K562 (cell line): ENCODE results near the gene IGDCC3. TPM values are rescaled to one million over a fixed set of nuclear protein-coding genes. Genes with fewer than 3 reads are reported as not detected.

Source experiments
- ATAC-seq: fragments of 200-7000 bp; cut with Tn5 transposase; 3 replicates; pipeline ENCODE4 v1.9.1; 2020; ENCODE audit warnings: moderate library complexity
- BruUV-seq: library from RNA; stranded (reverse); fragments of 400-500 nt; replicated peaks from 2 replicates; lab custom pipeline; 2021; lab: Mats Ljungman, UMichigan
- CTCF ChIA-PET: fragments of 300-600 bp; formaldehyde crosslinking; extraction: SDS; loops from one replicate; lab custom pipeline; 2021; ENCODE audit warnings: low intra/inter-chr PET ratio; lab: Yijun Ruan, JAX
- POLR2A ChIA-PET: fragments of 300-600, 350-650 bp; sonication (Branson Sonifier 250); formaldehyde crosslinking; extraction: SDS; loops from one replicate; lab custom pipeline; 2021; ENCODE audit warnings: antibody characterized with exemption, inconsistent platforms; lab: Yijun Ruan, JAX
- DNase-seq, 4 experiments: peaks; one replicate each; pipeline versions ENCODE4 v3.0.0 to v3.0.0-alpha.2; 2011 to 2018; ENCODE audit warnings: low spot score in 3 of 4, mixed read lengths in 3 of 4; ENCODE audit errors: extremely low read depth in 1 of 4
- FAIRE-seq: peaks from 2 replicates; lab custom pipeline; 2011; peaks lifted over from hg19 to GRCh38; lab: Jason Lieb, UNC
- H2AFZ ChIP-seq: 2 replicates; pipeline ENCODE4 v1.6.0; 2011; ENCODE audit warnings: low read depth, low read length, control low read depth, inconsistent platforms
- H3K27ac ChIP-seq: fragments of 200-600 bp; 3 replicates; pipeline ENCODE4 v1.8.0; 2011; ENCODE audit warnings: low read depth, mild to moderate bottlenecking, control low read depth, inconsistent platforms, low read length, moderate library complexity, mixed read lengths; ENCODE audit errors: extremely low read depth
- H3K27me3 ChIP-seq, 2 experiments: fragments of 300-600 bp in 1 of 2; 2 replicates in 1 of 2; 3 replicates in 1 of 2; pipeline versions ENCODE4 v1.6.0 to v1.8.0; 2011; ENCODE audit warnings: inconsistent platforms in 2 of 2, low read length in 2 of 2, mild to moderate bottlenecking in 1 of 2, mixed read lengths in 1 of 2, moderate library complexity in 1 of 2; ENCODE audit not compliant: control insufficient read depth in 2 of 2, insufficient read depth in 2 of 2
- H3K36me3 ChIP-seq: fragments of 300-600 bp; 3 replicates; pipeline ENCODE4 v1.8.0; 2011; ENCODE audit warnings: mild to moderate bottlenecking, low read length, inconsistent platforms; ENCODE audit not compliant: control insufficient read depth, insufficient read depth
- H3K4me1 ChIP-seq, 2 experiments: fragments of 200-600 bp in 1 of 2; replicated peaks in 1 of 2; 2 replicates in 1 of 2; 3 replicates in 1 of 2; pipeline versions ENCODE4 v1.5.1 to v1.8.0; 2011; ENCODE audit warnings: inconsistent platforms in 2 of 2, low read length in 2 of 2, mild to moderate bottlenecking in 1 of 2, mixed read lengths in 1 of 2, moderate library complexity in 1 of 2; ENCODE audit not compliant: control insufficient read depth in 2 of 2, insufficient read depth in 2 of 2
- H3K4me2 ChIP-seq: 2 replicates; pipeline ENCODE4 v1.6.1; 2011; ENCODE audit warnings: low read length, control low read depth, inconsistent platforms, mixed read lengths; ENCODE audit not compliant: insufficient read depth
- H3K4me3 ChIP-seq: fragments of 200-600 bp; sonication (generic), shearing (Covaris generic); 2 replicates; pipeline ENCODE4 v1.5.1; 2016; ENCODE audit warnings: control low read depth, inconsistent platforms
- H3K79me2 ChIP-seq: fragments of 200-600 bp; 3 replicates; pipeline ENCODE4 v1.8.0; 2011; ENCODE audit warnings: low read length, inconsistent platforms; ENCODE audit not compliant: control insufficient read depth, insufficient read depth
- H3K9ac ChIP-seq, 2 experiments: 2 replicates each; pipeline versions ENCODE4 v1.6.0 to v1.6.1; 2011; ENCODE audit warnings: low read depth in 2 of 2, low read length in 2 of 2, control low read depth in 1 of 2, inconsistent platforms in 1 of 2, mild to moderate bottlenecking in 1 of 2, mixed read lengths in 1 of 2; ENCODE audit not compliant: insufficient read depth in 1 of 2
- H3K9me1 ChIP-seq: one replicate; pipeline ENCODE4 v1.6.0; 2011; ENCODE audit warnings: inconsistent platforms, mild to moderate bottlenecking, low read length, moderate library complexity; ENCODE audit not compliant: control insufficient read depth, insufficient read depth
- H3K9me3 ChIP-seq: replicated peaks from 2 replicates; pipeline ENCODE4 v1.5.1; 2011; ENCODE audit warnings: low read depth, low read length, inconsistent platforms; ENCODE audit not compliant: control insufficient read depth, insufficient read depth
- H4K20me1 ChIP-seq: replicated peaks from 2 replicates; pipeline ENCODE4 v1.6.1; 2011; ENCODE audit warnings: low read length, inconsistent platforms, mixed read lengths; ENCODE audit not compliant: control insufficient read depth, insufficient read depth
- FOXA3 ChIP-seq, 2 experiments: fragments of 450-650 bp in 1 of 2; sonication (generic) in 1 of 2; formaldehyde crosslinking; IDR thresholded peaks in 1 of 2; conservative IDR thresholded peaks in 1 of 2; 2 replicates each; pipeline versions ENCODE4 v1.4.0 to v1.8.0; 2020 to 2022; ENCODE audit warnings: mild to moderate bottlenecking in 2 of 2, missing genetic modification reagents in 1 of 2
- JUNB ChIP-seq: fragments of 450-650 bp; formaldehyde crosslinking; conservative IDR thresholded peaks from 2 replicates; pipeline ENCODE4 v1.4.0; 2020; ENCODE audit warnings: mild to moderate bottlenecking
- POLR2G ChIP-seq: fragments of 200-400 bp; formaldehyde crosslinking; IDR thresholded peaks from 2 replicates; pipeline ENCODE4 v1.6.1; 2017; ENCODE audit warnings: low read depth, mild to moderate bottlenecking, antibody characterized with exemption, low read length, moderate library complexity
- SMARCB1 ChIP-seq: IDR thresholded peaks from 2 replicates; pipeline ENCODE4 v1.6.1; 2011; ENCODE audit warnings: improper control_type of control experiment, low read depth; ENCODE audit not compliant: insufficient read length
- SOX6 ChIP-seq: fragments of 450-650 bp; IDR thresholded peaks from 2 replicates; pipeline ENCODE4 v1.6.1; 2014; ENCODE audit warnings: mild to moderate bottlenecking
- ZNF24 ChIP-seq: fragments of 450-650 bp; IDR thresholded peaks from 2 replicates; pipeline ENCODE4 v1.6.1; 2016
- ZNF354B ChIP-seq: fragments of 250-450 bp; sonication (Bioruptor Pico); IDR thresholded peaks from 2 replicates; pipeline ENCODE4 v1.4.0; 2020
- ZNF551 ChIP-seq: fragments of 250-450 bp; sonication (Bioruptor Pico); IDR thresholded peaks from 2 replicates; pipeline ENCODE4 v1.5.0; 2021; ENCODE audit warnings: mild to moderate bottlenecking, moderate library complexity
- ZNF589 ChIP-seq: fragments of 200-800 bp; sonication (Bioruptor generic); IDR thresholded peaks from 2 replicates; pipeline ENCODE4 v1.6.1; 2016; ENCODE audit warnings: low read depth, missing genetic modification characterization, missing compliant biosample characterization
- WGBS: fragments of 100-300 bp; shearing (Covaris generic); methylation state at CpG from one replicate; pipeline ENCODE4 v1.1.6; 2016; ENCODE audit warnings: low coverage, mixed read lengths; ENCODE audit not compliant: insufficient coverage; ENCODE audit errors: missing lambda C conversion rate; 5-methylcytosine and 5-hydroxymethylcytosine counted together
- in situ Hi-C: fragments of 300-500 bp; cut with MboI; formaldehyde crosslinking; loops from 4 replicates; pipeline ENCODE4 v1.15.0; 2018; ENCODE audit warnings: inconsistent platforms, mixed read lengths
- intact Hi-C: fragments of 100-400 bp; cut with micrococcal nuclease; formaldehyde crosslinking; loops from 2 replicates; pipeline ENCODE4 v1.14.2; 2022
- polyA plus RNA-seq, 8 experiments: library from polyadenylated mRNA; depleted of rRNA in 4 of 8; stranded (reverse) in 5 of 8; unstranded in 3 of 8; fragments of >200 nt; fragmentation: Nextera tagmentation in 2 of 8; fragmentation: Illumina TruSeq in 1 of 8; extraction: Ambion mirVana in 2 of 8; extraction: Trizol in 1 of 8; gene quantifications; 2 replicates each; pipeline versions ENCODE4 v1.2.1 to v1.2.3, GENCODE V29; 2011 to 2014; ENCODE audit warnings: inconsistent platforms in 1 of 8, missing spikeins in 1 of 8
- total RNA-seq, 7 experiments: library from RNA; depleted of rRNA in 6 of 7; stranded (reverse); fragments of >200 nt in 6 of 7; fragmentation: Illumina TruSeq in 2 of 7; extraction: Trizol in 2 of 7; gene quantifications; 2 replicates each; pipeline versions ENCODE4 v1.2.1 to v1.2.3, GENCODE V29; 2011 to 2021; ENCODE audit warnings: low replicate concordance in 1 of 7
- TF ChIP-seq, protein P1 (sequence below): fragments of 450-650 bp; IDR thresholded peaks from 2 replicates; pipeline ENCODE4 v1.6.1; 2017; ENCODE audit warnings: antibody characterized with exemption
- TF ChIP-seq, protein P2 (sequence below): sonication (generic); formaldehyde crosslinking; IDR thresholded peaks from 2 replicates; pipeline ENCODE4 v1.9.0; 2022; ENCODE audit warnings: mild to moderate bottlenecking, missing genetic modification reagents
- TF ChIP-seq, protein P3 (sequence below): fragments of 450-650 bp; formaldehyde crosslinking; IDR thresholded peaks from 2 replicates; pipeline ENCODE4 v1.4.0; 2022; ENCODE audit warnings: missing genetic modification characterization
- TF ChIP-seq, protein P4 (sequence below): fragments of 200-800 bp; sonication (Bioruptor generic); IDR thresholded peaks from 2 replicates; pipeline ENCODE4 v1.6.1; 2017; ENCODE audit warnings: missing genetic modification characterization, missing compliant biosample characterization

IGDCC3 gene
- total and polyA plus RNA-seq, 9 of the 15 experiments (the other 6 are each of a cell fraction or from before 2014, with no cell fraction given), result not detected

DNA sequence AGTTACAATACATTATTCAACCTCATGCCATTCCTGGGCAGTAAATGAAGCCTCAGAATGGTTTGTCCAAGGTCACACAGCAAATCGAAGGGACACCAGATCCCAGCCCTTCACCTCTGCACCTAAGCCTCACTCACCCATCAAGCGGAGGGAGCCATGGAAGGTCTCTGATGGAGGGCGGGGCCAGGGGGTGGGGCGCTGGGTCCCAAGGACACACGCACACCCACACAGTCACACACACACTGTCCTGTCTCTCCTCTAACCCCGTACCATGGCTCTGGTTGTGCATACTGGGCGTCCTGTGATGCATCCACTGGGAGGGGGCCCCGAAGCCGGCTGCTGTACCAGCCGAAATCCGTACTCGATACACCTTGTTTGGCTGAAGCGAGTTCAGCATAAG, 15.3 kb upstream of the IGDCC3 start (continued):
- TF ChIP-seq, protein P1, sequence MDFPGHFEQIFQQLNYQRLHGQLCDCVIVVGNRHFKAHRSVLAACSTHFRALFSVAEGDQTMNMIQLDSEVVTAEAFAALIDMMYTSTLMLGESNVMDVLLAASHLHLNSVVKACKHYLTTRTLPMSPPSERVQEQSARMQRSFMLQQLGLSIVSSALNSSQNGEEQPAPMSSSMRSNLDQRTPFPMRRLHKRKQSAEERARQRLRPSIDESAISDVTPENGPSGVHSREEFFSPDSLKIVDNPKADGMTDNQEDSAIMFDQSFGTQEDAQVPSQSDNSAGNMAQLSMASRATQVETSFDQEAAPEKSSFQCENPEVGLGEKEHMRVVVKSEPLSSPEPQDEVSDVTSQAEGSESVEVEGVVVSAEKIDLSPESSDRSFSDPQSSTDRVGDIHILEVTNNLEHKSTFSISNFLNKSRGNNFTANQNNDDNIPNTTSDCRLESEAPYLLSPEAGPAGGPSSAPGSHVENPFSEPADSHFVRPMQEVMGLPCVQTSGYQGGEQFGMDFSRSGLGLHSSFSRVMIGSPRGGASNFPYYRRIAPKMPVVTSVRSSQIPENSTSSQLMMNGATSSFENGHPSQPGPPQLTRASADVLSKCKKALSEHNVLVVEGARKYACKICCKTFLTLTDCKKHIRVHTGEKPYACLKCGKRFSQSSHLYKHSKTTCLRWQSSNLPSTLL, result no peak
- TF ChIP-seq, all 486 proteins: peak for 0

DNA sequence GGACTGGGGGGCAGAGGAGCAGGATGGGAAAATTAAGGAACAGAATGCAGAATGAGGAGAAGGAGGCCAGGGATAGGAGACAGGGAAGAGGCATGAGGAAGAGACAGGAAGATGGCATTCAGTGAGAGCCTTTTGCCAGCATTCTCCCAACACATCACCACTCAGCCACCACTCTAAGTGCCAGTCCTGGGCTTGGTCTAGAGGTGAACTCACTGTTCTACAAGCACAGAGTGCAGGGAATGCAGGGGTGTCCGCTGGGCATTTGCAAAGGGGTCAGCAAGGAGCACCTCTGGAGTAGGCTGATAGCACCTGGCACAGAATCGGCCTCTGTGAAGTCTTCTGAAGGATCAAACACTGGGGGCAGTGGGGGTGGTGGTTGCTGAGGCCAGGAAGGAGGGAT, 14.6 kb upstream of the IGDCC3 start:
- no peak for ATAC-seq
- Histone ChIP-seq H3K4me1 (peaks cover 0 to 9% of the 10 kb centered on the region in 2 experiments; a peak in 1 of 5 replicates), H3K79me2 (no peaks in the 10 kb centered on the region), H3K9me1 (no peaks in the 10 kb centered on the region), H3K36me3 (no peaks in the 10 kb centered on the region), H3K4me2 (no peak overlapping the region), H3K27ac (no peak overlapping the region), H3K9me3 (no peaks in the 10 kb centered on the region), H4K20me1 (no peaks in the 10 kb centered on the region; the same call in none of the 2 replicates), H3K4me3 (no peak overlapping the region), H3K9ac (no peak overlapping the region), H2AFZ (no peak overlapping the region), H3K27me3 (peaks cover 57 to 91% of the 10 kb centered on the region in 2 experiments)
- 0% methylated on average over 2 of the region's 2 CpGs for WGBS
- no TSS peak for BruUV-seq
- ChIA-PET POLR2A (no interaction called here), CTCF (no interaction called here)
- FAIRE-seq, result no peak
- no peak for TF ChIP-seq SMARCB1
- no peak for TF ChIP-seq ZNF551
- no peak for TF ChIP-seq FOXA3 (CRISPR knock-in tag; conservative IDR thresholded peaks at IDR 0.05 in 1 of 2, IDR thresholded peaks at IDR 0.05 in 1 of 2)
- TF ChIP-seq SOX6, result no peak
- TF ChIP-seq, protein P2, sequence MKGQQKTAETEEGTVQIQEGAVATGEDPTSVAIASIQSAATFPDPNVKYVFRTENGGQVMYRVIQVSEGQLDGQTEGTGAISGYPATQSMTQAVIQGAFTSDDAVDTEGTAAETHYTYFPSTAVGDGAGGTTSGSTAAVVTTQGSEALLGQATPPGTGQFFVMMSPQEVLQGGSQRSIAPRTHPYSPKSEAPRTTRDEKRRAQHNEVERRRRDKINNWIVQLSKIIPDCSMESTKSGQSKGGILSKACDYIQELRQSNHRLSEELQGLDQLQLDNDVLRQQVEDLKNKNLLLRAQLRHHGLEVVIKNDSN, result no peak
- TF ChIP-seq, protein P3, sequence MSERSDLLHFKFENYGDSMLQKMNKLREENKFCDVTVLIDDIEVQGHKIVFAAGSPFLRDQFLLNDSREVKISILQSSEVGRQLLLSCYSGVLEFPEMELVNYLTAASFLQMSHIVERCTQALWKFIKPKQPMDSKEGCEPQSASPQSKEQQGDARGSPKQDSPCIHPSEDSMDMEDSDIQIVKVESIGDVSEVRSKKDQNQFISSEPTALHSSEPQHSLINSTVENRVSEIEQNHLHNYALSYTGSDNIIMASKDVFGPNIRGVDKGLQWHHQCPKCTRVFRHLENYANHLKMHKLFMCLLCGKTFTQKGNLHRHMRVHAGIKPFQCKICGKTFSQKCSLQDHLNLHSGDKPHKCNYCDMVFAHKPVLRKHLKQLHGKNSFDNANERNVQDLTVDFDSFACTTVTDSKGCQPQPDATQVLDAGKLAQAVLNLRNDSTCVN (CRISPR knock-in tag), result no peak
- no peak for TF ChIP-seq JUNB (CRISPR knock-in tag)
- no peak for TF ChIP-seq ZNF589 (CRISPR knock-in tag)
- TF ChIP-seq POLR2G, result no peak
- no peak for TF ChIP-seq ZNF354B (CRISPR knock-in tag)
- TF ChIP-seq, protein P4, sequence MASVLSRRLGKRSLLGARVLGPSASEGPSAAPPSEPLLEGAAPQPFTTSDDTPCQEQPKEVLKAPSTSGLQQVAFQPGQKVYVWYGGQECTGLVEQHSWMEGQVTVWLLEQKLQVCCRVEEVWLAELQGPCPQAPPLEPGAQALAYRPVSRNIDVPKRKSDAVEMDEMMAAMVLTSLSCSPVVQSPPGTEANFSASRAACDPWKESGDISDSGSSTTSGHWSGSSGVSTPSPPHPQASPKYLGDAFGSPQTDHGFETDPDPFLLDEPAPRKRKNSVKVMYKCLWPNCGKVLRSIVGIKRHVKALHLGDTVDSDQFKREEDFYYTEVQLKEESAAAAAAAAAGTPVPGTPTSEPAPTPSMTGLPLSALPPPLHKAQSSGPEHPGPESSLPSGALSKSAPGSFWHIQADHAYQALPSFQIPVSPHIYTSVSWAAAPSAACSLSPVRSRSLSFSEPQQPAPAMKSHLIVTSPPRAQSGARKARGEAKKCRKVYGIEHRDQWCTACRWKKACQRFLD (CRISPR knock-in tag), result no peak
- no peak for TF ChIP-seq ZNF24
- intact Hi-C loops (no loop called here), in situ Hi-C loops (no loop called here)
- no peak for DNase-seq
